Loucy (cell line): Measurements from ENCODE around the gene ZBTB20.

ENCODE experiments used
- H2AFZ ChIP-seq: fragments of 200-600 bp; sonication (generic); 2 replicates; pipeline ENCODE4 v1.6.0; 2016; ENCODE audit warnings: antibody characterized with exemption, mild to moderate bottlenecking, low read length, moderate library complexity
- H3F3A ChIP-seq: fragments of 200-600 bp; 2 replicates; pipeline ENCODE4 v1.6.0; 2016; ENCODE audit warnings: antibody characterized with exemption, low read depth, mild to moderate bottlenecking
- H3K27me3 ChIP-seq: fragments of 200-600 bp; sonication (generic); 2 replicates; pipeline ENCODE4 v1.6.1; 2014; ENCODE audit warnings: low read length, mild to moderate bottlenecking; ENCODE audit not compliant: insufficient read depth, poor library complexity, severe bottlenecking
- H3K36me3 ChIP-seq: fragments of 200-600 bp; sonication (generic); 2 replicates; pipeline ENCODE4 v1.6.1; 2016; ENCODE audit warnings: low read length; ENCODE audit not compliant: insufficient read depth
- H3K4me1 ChIP-seq: fragments of 200-600 bp; sonication (generic); 2 replicates; pipeline ENCODE4 v1.5.1; 2014; ENCODE audit warnings: low read length, mild to moderate bottlenecking; ENCODE audit not compliant: insufficient read depth, poor library complexity, severe bottlenecking
- H3K4me2 ChIP-seq: fragments of 200-600 bp; sonication (generic); 2 replicates; pipeline ENCODE4 v1.6.0; 2014; ENCODE audit warnings: antibody characterized with exemption, low read length, low read depth, mild to moderate bottlenecking; ENCODE audit not compliant: poor library complexity, severe bottlenecking
- H3K4me3 ChIP-seq: fragments of 200-600 bp; sonication (generic); 2 replicates; pipeline ENCODE4 v1.5.1; 2014; ENCODE audit warnings: low read length, mild to moderate bottlenecking, mixed read lengths; ENCODE audit not compliant: poor library complexity, severe bottlenecking
- H3K79me2 ChIP-seq: fragments of 200-600 bp; sonication (generic); 2 replicates; pipeline ENCODE4 v1.6.1; 2014; ENCODE audit warnings: low read length; ENCODE audit not compliant: insufficient read depth
- H3K9ac ChIP-seq: fragments of 200-600 bp; sonication (generic); 2 replicates; pipeline ENCODE4 v1.6.0; 2014; ENCODE audit warnings: mild to moderate bottlenecking, low read depth, low read length, moderate library complexity; ENCODE audit not compliant: poor library complexity, severe bottlenecking
- H3K9me2 ChIP-seq: fragments of 200-600 bp; sonication (generic); replicated peaks from 2 replicates; pipeline ENCODE4 v1.6.1; 2016; ENCODE audit warnings: low read depth, low read length, mixed read lengths
- H3K9me3 ChIP-seq: fragments of 200-600 bp; sonication (generic); 2 replicates; pipeline ENCODE4 v1.6.1; 2014; ENCODE audit warnings: mild to moderate bottlenecking, antibody characterized with exemption, low read length, low read depth; ENCODE audit not compliant: insufficient read depth
- H4K20me1 ChIP-seq: fragments of 200-600 bp; sonication (generic); 2 replicates; pipeline ENCODE4 v1.6.0; 2014; ENCODE audit warnings: antibody characterized with exemption, low read length, mild to moderate bottlenecking; ENCODE audit not compliant: insufficient read depth, poor library complexity, severe bottlenecking
- EZH2phosphoT487 ChIP-seq: fragments of 200-600 bp; IDR thresholded peaks from 2 replicates; pipeline ENCODE4 v1.6.1; 2018; ENCODE audit warnings: antibody characterized with exemption, mild to moderate bottlenecking, moderate library complexity, borderline replicate concordance
- TF ChIP-seq, protein P1 (sequence below): fragments of 200-600 bp; sonication (generic); conservative IDR thresholded peaks from 2 replicates; pipeline ENCODE4 v1.5.1; 2014; ENCODE audit warnings: mild to moderate bottlenecking, antibody characterized with exemption, low read length

The ZBTB20 gene

DNA sequence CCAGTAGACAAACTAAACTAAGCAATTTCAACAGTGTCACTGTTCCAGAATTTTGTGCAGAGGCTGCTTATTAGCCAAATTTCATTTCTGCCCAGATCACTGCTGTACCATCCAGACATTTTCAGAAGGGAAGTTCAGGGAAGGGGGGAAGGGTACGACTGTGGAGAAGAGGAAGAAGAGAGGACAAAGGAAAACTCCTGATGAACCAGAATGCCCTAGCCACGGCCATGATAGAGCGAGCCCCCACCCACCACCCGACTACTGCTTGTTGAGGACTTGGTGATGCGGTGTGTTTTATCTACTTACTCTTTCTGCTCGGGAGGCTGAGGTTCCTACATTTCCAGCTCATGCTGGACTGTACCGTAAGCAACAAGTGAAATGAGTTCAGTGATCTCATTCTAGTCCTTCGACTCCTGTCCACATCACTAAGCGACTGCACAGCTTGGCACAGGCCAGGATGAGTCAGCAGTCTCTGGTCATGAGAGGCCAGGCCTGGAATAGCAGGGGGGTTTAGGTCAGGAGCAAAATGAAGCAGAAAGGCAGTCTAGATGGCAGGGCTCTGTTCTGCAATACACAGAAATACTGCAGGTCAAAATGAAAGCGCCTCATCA is 522.4 kb downstream of the ZBTB20 start:
- H3K79me2 ChIP-seq, result no peaks in the 10 kb centered on the region
- no peak overlapping the region for H3K4me2 ChIP-seq
- H3K36me3 ChIP-seq, result no peaks in the 10 kb centered on the region
- H3K9me3 ChIP-seq, result no peaks in the 10 kb centered on the region
- no peak for TF ChIP-seq EZH2phosphoT487
- TF ChIP-seq, protein P1, sequence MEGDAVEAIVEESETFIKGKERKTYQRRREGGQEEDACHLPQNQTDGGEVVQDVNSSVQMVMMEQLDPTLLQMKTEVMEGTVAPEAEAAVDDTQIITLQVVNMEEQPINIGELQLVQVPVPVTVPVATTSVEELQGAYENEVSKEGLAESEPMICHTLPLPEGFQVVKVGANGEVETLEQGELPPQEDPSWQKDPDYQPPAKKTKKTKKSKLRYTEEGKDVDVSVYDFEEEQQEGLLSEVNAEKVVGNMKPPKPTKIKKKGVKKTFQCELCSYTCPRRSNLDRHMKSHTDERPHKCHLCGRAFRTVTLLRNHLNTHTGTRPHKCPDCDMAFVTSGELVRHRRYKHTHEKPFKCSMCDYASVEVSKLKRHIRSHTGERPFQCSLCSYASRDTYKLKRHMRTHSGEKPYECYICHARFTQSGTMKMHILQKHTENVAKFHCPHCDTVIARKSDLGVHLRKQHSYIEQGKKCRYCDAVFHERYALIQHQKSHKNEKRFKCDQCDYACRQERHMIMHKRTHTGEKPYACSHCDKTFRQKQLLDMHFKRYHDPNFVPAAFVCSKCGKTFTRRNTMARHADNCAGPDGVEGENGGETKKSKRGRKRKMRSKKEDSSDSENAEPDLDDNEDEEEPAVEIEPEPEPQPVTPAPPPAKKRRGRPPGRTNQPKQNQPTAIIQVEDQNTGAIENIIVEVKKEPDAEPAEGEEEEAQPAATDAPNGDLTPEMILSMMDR, result no peak
- H3K4me1 ChIP-seq, result peaks cover 17% of the 10 kb centered on the region
- H3K9me2 ChIP-seq, result no peaks in the 10 kb centered on the region
- no peaks in the 10 kb centered on the region for H4K20me1 ChIP-seq
- no peaks in the 10 kb centered on the region for H3K27me3 ChIP-seq
- no peak overlapping the region for H3K4me3 ChIP-seq
- H3K9ac ChIP-seq, result no peak overlapping the region
- no peaks in the 10 kb centered on the region for H3F3A ChIP-seq
- no peak overlapping the region for H2AFZ ChIP-seq

DNA sequence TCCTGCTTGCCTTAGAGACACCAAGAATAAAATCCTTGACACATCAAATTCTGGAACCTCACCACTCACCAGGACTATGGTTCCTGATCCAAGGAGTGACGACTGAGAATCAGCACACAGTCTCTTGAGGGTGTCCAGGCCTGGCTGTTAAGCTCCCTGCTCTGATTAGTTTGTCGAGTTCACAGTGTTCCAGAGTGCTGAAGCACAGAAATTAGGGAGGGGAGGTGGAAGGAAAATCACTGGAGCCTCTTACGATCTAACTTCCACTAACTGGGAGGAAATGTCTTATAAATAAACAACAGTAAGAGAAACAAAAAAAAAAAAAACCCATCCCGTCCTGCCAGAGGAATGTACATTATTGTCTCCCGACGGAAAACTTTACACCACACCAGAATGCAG is 523.0 kb downstream of the ZBTB20 start:
- Histone ChIP-seq H4K20me1 (no peaks in the 10 kb centered on the region), H2AFZ (no peak overlapping the region), H3K4me3 (no peak overlapping the region), H3K4me1 (peaks cover 17% of the 10 kb centered on the region), H3K9me3 (no peaks in the 10 kb centered on the region), H3F3A (no peaks in the 10 kb centered on the region), H3K27me3 (no peaks in the 10 kb centered on the region), H3K9ac (no peak overlapping the region), H3K36me3 (no peaks in the 10 kb centered on the region), H3K9me2 (no peaks in the 10 kb centered on the region), H3K4me2 (no peak overlapping the region), H3K79me2 (no peaks in the 10 kb centered on the region)
- TF ChIP-seq, protein P1, result no peak
- TF ChIP-seq EZH2phosphoT487, result no peak

DNA sequence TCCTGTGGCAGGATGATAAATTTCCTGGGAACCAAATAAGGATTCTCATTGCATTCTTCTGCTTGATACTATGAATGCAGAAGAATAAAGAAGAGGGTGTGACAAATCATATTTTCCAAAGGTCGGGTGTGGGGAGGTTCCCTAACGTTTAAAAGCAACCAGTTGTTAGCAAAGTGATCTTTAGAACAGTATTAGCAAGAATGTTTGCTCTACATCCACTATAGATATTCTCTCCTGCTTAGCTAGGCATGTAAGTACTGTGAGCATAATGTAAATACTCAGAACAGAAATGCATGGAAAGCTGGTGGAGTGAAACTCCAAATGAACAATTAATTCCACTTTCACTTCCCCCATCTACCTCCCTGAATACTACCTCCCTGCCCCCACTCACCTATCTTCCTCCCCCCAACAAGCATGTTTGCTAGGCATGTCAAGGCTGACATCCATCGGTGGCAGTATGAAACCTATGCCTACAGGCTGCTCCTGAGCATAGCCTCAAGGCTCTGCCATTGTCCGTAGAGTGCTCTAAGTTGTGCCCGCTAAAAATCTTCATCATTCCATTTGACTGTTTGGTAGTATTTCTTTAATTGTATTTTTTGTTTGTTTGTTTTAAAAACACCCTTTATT is 523.6 kb downstream of the ZBTB20 start:
- no peaks in the 10 kb centered on the region for H3F3A ChIP-seq
- no peaks in the 10 kb centered on the region for H3K9me3 ChIP-seq
- no peaks in the 10 kb centered on the region for H4K20me1 ChIP-seq
- no peaks in the 10 kb centered on the region for H3K9me2 ChIP-seq
- H3K36me3 ChIP-seq, result no peaks in the 10 kb centered on the region
- H3K4me1 ChIP-seq, result peaks cover 17% of the 10 kb centered on the region
- H2AFZ ChIP-seq, result no peak overlapping the region
- no peak for TF ChIP-seq EZH2phosphoT487
- TF ChIP-seq, protein P1, result no peak
- no peak overlapping the region for H3K4me2 ChIP-seq
- no peak overlapping the region for H3K9ac ChIP-seq
- H3K27me3 ChIP-seq, result no peaks in the 10 kb centered on the region
- H3K4me3 ChIP-seq, result no peak overlapping the region
- no peaks in the 10 kb centered on the region for H3K79me2 ChIP-seq
